ENCODE data around the gene PTPRJ. TPM values are rescaled to one million over a fixed set of nuclear protein-coding genes. Genes with fewer than 3 reads are reported as not detected.
"Not testable (repeated sequence)": the region's sequence is repeated elsewhere in the genome, so short reads cannot be mapped to it uniquely, and the experiment has no call there.

PTPRJ gene
- total and polyA plus RNA-seq, 10 donors: 6.4 to 135 (median 74.6) TPM

GRCh38 chr11:47944632-47945031 lies 35.7 kb upstream of the PTPRJ start:
- no peak overlapping the region for H3K4me3 ChIP-seq
- no peaks in the 10 kb centered on the region for H3K36me3 ChIP-seq
- peaks cover 8 to 65% (median 50%) of the 10 kb centered on the region in 6 donors for H3K4me1 ChIP-seq
- TF ChIP-seq, protein P1, sequence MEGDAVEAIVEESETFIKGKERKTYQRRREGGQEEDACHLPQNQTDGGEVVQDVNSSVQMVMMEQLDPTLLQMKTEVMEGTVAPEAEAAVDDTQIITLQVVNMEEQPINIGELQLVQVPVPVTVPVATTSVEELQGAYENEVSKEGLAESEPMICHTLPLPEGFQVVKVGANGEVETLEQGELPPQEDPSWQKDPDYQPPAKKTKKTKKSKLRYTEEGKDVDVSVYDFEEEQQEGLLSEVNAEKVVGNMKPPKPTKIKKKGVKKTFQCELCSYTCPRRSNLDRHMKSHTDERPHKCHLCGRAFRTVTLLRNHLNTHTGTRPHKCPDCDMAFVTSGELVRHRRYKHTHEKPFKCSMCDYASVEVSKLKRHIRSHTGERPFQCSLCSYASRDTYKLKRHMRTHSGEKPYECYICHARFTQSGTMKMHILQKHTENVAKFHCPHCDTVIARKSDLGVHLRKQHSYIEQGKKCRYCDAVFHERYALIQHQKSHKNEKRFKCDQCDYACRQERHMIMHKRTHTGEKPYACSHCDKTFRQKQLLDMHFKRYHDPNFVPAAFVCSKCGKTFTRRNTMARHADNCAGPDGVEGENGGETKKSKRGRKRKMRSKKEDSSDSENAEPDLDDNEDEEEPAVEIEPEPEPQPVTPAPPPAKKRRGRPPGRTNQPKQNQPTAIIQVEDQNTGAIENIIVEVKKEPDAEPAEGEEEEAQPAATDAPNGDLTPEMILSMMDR (IDR thresholded peaks at IDR 0.05 in 8 of 11, conservative IDR thresholded peaks at IDR 0.05 in 3 of 11): no peak
- TF ChIP-seq POLR2A (IDR thresholded peaks at IDR 0.05): no peak
- TF ChIP-seq POLR2AphosphoS5 (IDR thresholded peaks at IDR 0.05): no peak
- DNase-seq: no peak
- no peak overlapping the region for H3K27ac ChIP-seq
- no peaks in the 10 kb centered on the region for H3K9me3 ChIP-seq
- intact Hi-C loops (cut with DNase I; ENCODE audit: low total_unique reads): no loop called here
- no peaks in the 10 kb centered on the region for H3K27me3 ChIP-seq (replicated peaks in 1 of 7)

DNA sequence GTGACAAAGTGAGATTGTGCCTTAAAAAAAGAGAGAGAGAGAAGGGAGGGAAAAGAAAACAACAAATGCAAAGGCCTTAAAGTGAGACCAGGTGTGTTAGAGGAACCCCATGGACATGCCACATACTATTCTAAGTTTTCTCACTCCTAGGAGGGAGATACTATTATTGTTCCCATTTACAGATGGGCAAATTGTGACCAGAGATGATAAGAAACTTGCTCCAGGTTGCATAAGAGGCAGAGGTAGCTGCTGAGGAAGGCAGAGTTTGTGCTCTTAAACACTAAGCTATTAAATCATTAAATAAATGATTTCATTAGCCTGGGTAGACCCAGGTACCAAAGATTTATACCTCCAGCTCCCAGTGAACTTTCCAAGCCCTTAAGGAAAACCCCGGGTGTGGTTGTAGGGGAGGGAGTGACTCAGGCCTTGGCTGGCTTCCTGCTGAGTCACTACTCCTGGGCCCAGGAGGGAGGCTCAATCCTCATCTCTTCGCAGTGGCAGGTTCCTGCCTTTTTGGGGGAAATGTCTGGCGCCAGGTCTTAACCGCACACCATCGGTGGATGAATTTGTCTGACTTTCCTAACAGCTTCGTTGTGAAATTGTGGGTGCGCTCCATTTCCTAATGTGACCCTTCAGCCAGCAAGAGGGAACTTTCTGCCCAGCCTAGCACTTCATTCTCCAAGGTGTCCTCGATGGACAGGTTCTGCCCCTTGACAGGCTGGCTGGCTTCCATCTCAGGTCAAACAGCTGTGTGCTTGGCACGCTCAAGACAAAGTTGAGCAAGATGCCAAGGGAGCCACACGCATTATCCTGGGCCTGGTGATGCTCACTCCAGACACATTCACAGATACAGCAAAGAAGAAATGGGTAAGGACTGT lies 33.4 kb upstream of the PTPRJ start:
- intact Hi-C loops (cut with DNase I; ENCODE audit: low total_unique reads): no loop called here
- WGBS, 5 donors: 21 to 49% (median 38%) methylated on average over 9 to 10 of the region's 10 CpGs
- no peaks in the 10 kb centered on the region for H3K9me3 ChIP-seq
- no peaks in the 10 kb centered on the region for H3K27me3 ChIP-seq (replicated peaks in 1 of 7)
- no peak overlapping the region for H3K4me3 ChIP-seq
- peaks cover 8 to 71% (median 55%) of the 10 kb centered on the region in 6 donors for H3K4me1 ChIP-seq
- H3K36me3 ChIP-seq: no peaks in the 10 kb centered on the region
- peak overlapping the region in 4 of 8 donors; percentile 23 to 71 (median 50) for H3K27ac ChIP-seq
- peak; percentile 75 for DNase-seq
- TF ChIP-seq, protein P1 (IDR thresholded peaks at IDR 0.05 in 8 of 11, conservative IDR thresholded peaks at IDR 0.05 in 3 of 11): no peak
- TF ChIP-seq POLR2A (IDR thresholded peaks at IDR 0.05) (no peak), POLR2AphosphoS5 (IDR thresholded peaks at IDR 0.05) (no peak)

GRCh38 chr11:47948137-47948536 lies 32.2 kb upstream of the PTPRJ start:
- intact Hi-C loops (cut with DNase I; ENCODE audit: low total_unique reads): no loop called here
- H3K27ac ChIP-seq: peak overlapping the region in 2 of 8 donors; percentile 44 to 71
- H3K4me1 ChIP-seq: peaks cover 8 to 67% (median 49%) of the 10 kb centered on the region in 6 donors
- H3K27me3 ChIP-seq (replicated peaks in 1 of 7): no peaks in the 10 kb centered on the region
- WGBS, 5 donors: 50 to 69% (median 58%) methylated on average over 3 of the region's 3 CpGs
- no peak for DNase-seq
- TF ChIP-seq POLR2A (IDR thresholded peaks at IDR 0.05) (no peak), POLR2AphosphoS5 (IDR thresholded peaks at IDR 0.05) (no peak)
- TF ChIP-seq, protein P1 (IDR thresholded peaks at IDR 0.05 in 8 of 11, conservative IDR thresholded peaks at IDR 0.05 in 3 of 11): no peak
- H3K36me3 ChIP-seq: no peaks in the 10 kb centered on the region
- no peaks in the 10 kb centered on the region for H3K9me3 ChIP-seq
- no peak overlapping the region for H3K4me3 ChIP-seq

DNA sequence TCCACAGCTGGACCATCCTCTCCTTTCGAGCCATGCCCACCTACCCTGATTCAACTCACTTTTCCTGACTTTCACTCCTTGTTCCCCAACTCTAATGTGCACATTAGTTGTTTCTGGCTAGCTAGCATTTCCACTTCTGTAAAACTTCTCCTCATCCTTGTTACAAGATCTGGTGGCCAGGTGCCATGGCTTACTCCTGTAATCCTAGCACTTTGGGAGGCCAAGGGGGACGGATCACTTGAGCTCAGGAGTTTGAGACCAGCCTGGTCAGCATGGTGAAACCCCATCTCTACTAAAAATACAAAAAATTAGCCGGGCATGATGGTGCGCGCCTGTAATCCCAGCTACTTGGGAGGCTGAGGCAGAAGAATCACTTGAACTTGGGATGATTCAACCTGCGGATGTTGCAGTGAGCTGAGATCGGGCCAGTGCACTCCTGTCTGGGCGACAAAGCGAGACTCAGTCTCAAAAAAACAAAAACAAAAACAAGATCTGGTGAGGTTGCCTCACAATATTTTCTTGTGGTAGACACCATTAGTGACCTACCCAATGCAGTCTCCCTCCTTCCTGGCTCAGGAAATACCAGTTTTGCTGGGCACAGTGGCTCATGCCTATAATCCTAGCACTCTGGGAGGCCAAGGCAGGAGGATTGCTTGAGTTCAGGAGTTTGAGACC lies 31.2 kb upstream of the PTPRJ start:
- H3K9me3 ChIP-seq; H3K36me3 ChIP-seq; H3K27me3 ChIP-seq (replicated peaks in 1 of 7); intact Hi-C loops (cut with DNase I; ENCODE audit: low total_unique reads); DNase-seq; H3K4me3 ChIP-seq: not testable (repeated sequence)
- 80 to 91% (median 84%) methylated on average over 9 of the region's 9 CpGs for WGBS, 5 donors
- Histone ChIP-seq H3K4me1 (peaks cover 8 to 67% (median 49%) of the 10 kb centered on the region in 6 donors), H3K27ac (peak overlapping the region in 4 of 8 donors; percentile 67 to 79 (median 72))
